Adrenal gland (tissue), 12 donors: Measurements from ENCODE around the gene CHST11. TPM values are rescaled to one million over a fixed set of nuclear protein-coding genes. Genes with fewer than 3 reads are reported as not detected.

ENCODE experiments used
- DNase-seq, 7 donors: peaks; one replicate each; pipeline ENCODE4 v3.0.0-alpha.2; 2019 to 2020
- H3K27ac ChIP-seq, 5 donors: fragments of 200-600 bp; sonication (generic) in 4 of 5; 1 replicate in 3 of 5; 2 replicates in 2 of 5; pipeline versions ENCODE4 v1.5.1 to v1.8.0; 2016 to 2020; ENCODE audit warnings: mild to moderate bottlenecking in 1 of 5
- H3K27me3 ChIP-seq: fragments of 200-600 bp; 2 replicates; pipeline ENCODE4 v1.8.0; 2021
- H3K36me3 ChIP-seq, 2 donors: fragments of 200-600 bp; replicated peaks in 1 of 2; 1 replicate in 1 of 2; 2 replicates in 1 of 2; pipeline versions ENCODE4 v1.5.1 to v1.8.0; 2018 to 2022
- H3K4me1 ChIP-seq, 2 donors: fragments of 200-600 bp; replicated peaks in 1 of 2; 1 replicate in 1 of 2; 2 replicates in 1 of 2; pipeline versions ENCODE4 v1.5.1 to v1.8.0; 2018 to 2021
- H3K4me3 ChIP-seq, 4 donors: fragments of 200-600 bp; sonication (generic) in 3 of 4; one replicate each; pipeline ENCODE4 v1.5.1; 2016 to 2018
- H3K9me3 ChIP-seq, 3 donors: fragments of 200-600 bp; sonication (generic) in 1 of 3; replicated peaks in 1 of 3; 1 replicate in 2 of 3; 2 replicates in 1 of 3; pipeline versions ENCODE4 v1.5.1 to v1.8.0; 2016 to 2021
- POLR2A ChIP-seq, 2 donors: fragments of 450-650 bp; IDR thresholded peaks; one replicate each; pipeline ENCODE4 v1.6.1; 2017; ENCODE audit warnings: antibody characterized with exemption in 2 of 2, mild to moderate bottlenecking in 2 of 2, moderate library complexity in 1 of 2
- WGBS, 4 donors: extraction: QIAGEN DNeasy Blood & Tissue Kit in 2 of 4; methylation state at CpG; one replicate each; pipeline versions ENCODE4 v1.1.5 to v1.1.7; 2013 to 2017; 5-methylcytosine and 5-hydroxymethylcytosine counted together
- intact Hi-C, 2 donors: fragments of 100-400 bp; cut with DNase I; formaldehyde crosslinking; loops; one replicate each; pipeline versions ENCODE4 v1.14.1 to v1.15.0; 2022 to 2023
- polyA plus RNA-seq, 3 donors: library from polyadenylated mRNA; stranded (reverse); fragments of 200-250 nt in 2 of 3; fragments of 350-450 nt in 1 of 3; fragmentation: Illumina TruSeq in 1 of 3; extraction: RNeasy Lipid Tissue Mini Kit (QIAGEN cat#74804) in 1 of 3; gene quantifications; one replicate each; pipeline ENCODE4 v1.2.3, GENCODE V29; 2013 to 2014
- total RNA-seq, 9 donors: library from RNA; depleted of rRNA in 4 of 9; stranded (reverse); fragments of >200 nt in 4 of 9; fragments of 120-200 nt in 1 of 9; fragmentation: NEBNext Ultra II Directional in 1 of 9; extraction: Animal tissue kit (Norgen Biotek cat#: 25700) in 1 of 9; gene quantifications; one replicate each; pipeline versions ENCODE4 v1.1.0 to v1.2.4, GENCODE V29; 2013 to 2023
- TF ChIP-seq, protein P1 (sequence below), 6 experiments: fragments of 450-650 bp in 4 of 6; fragments of 200-600 bp in 2 of 6; sonication (generic) in 1 of 6; IDR thresholded peaks; 1 replicate in 5 of 6; 2 replicates in 1 of 6; pipeline versions ENCODE4 v1.5.1 to v1.8.0; 2016 to 2021; ENCODE audit warnings: antibody characterized with exemption in 6 of 6, mild to moderate bottlenecking in 2 of 6, moderate library complexity in 1 of 6
- donor health status: healthy with polysubstance abuse.
- donor health status: Bipolar disorder and iron deficiency.
- donor health status: DM: yes; HTN: yes; CAD: no.
- donor health status: DM: no; HTN: no; CAD: no.
- donor health status: DM: no; HTN: no; CAD: no.
- donor health status: DM: yes; HTN: yes; CAD: no.

Gene CHST11
- total and polyA plus RNA-seq, 12 donors, result 6.2 to 95.1 (median 29.8) TPM

DNA sequence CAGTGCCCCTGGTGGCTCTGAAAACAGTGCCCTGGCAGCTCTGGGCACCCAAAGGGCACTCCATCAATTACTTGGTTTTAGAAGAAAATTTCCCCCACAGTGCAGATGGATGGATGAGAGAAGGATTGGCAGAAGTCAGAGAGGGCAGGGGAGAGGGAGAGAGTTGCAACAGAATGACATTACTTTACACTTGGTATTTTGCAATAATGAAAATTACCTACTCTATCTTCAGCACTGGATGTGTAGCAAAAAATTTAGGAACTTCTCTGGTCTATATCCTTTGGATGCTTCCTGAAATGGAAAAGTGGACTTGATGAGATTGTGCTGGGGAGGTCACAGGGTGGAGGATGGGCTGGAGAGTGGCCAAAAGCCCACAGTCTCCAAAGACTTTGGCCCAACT, 193.2 kb downstream of the CHST11 start:
- no peak for DNase-seq
- H3K36me3 ChIP-seq, result no peaks in the 10 kb centered on the region
- no peak overlapping the region for H3K4me3 ChIP-seq
- H3K27me3 ChIP-seq, result no peaks in the 10 kb centered on the region
- intact Hi-C loops, result loop anchor here in 1 of 2 donors (10.0 kb wide), 1 partner anchor 185 kb away; no protein-coding TSS in a partner anchor
- no peak for TF ChIP-seq POLR2A (IDR thresholded peaks at IDR 0.05)
- TF ChIP-seq, protein P1, sequence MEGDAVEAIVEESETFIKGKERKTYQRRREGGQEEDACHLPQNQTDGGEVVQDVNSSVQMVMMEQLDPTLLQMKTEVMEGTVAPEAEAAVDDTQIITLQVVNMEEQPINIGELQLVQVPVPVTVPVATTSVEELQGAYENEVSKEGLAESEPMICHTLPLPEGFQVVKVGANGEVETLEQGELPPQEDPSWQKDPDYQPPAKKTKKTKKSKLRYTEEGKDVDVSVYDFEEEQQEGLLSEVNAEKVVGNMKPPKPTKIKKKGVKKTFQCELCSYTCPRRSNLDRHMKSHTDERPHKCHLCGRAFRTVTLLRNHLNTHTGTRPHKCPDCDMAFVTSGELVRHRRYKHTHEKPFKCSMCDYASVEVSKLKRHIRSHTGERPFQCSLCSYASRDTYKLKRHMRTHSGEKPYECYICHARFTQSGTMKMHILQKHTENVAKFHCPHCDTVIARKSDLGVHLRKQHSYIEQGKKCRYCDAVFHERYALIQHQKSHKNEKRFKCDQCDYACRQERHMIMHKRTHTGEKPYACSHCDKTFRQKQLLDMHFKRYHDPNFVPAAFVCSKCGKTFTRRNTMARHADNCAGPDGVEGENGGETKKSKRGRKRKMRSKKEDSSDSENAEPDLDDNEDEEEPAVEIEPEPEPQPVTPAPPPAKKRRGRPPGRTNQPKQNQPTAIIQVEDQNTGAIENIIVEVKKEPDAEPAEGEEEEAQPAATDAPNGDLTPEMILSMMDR (IDR thresholded peaks at IDR 0.05), result no peak
- peaks cover 0 to 12% of the 10 kb centered on the region in 2 donors for H3K4me1 ChIP-seq
- H3K27ac ChIP-seq, result no peak overlapping the region
- no peaks in the 10 kb centered on the region for H3K9me3 ChIP-seq

DNA sequence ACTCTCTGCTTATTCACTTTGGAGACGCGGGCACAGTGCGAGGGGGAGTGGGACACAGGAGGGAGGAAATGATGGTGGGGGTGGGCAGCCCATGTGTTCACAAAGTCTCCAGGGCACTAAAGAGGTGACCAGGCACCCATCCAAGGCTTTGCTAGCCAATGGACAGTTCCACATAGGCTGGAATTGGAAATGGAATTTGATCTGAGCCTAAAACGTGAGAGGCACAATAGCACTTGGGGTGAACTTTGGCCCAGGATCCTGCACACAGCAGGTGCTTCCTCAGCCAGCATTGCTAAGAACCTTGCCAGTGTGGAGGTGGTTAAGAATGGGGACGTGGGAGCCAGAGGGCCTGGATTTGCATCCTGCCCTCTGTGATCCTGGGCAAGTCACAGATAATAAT, 193.8 kb downstream of the CHST11 start:
- 82 to 100% (median 91%) methylated on average over 4 to 5 of the region's 5 CpGs for WGBS, 4 donors

DNA sequence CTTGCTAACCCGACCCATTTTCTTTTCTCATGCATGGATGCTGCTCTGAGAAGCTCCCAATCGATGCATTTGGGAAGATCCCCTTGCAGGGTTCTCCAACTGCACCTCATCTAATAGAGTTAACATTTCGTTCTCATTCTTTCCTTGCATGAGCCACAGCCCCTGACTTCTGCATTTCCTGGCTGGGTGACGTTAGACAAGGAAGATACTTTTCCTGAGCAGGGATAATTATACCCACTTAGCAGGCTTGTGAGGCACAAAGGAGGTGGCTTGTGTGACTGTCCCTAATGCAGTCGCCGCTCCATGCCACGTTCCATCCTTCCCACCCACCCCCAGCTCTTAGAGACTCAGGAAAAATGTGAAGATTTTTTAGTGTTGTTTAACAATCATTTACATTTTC, 195.1 kb downstream of the CHST11 start:
- no peak for DNase-seq
- Histone ChIP-seq H3K27me3 (no peaks in the 10 kb centered on the region), H3K9me3 (no peaks in the 10 kb centered on the region), H3K36me3 (no peaks in the 10 kb centered on the region), H3K4me3 (no peak overlapping the region), H3K27ac (no peak overlapping the region), H3K4me1 (peaks cover 0 to 17% of the 10 kb centered on the region in 2 donors)
- intact Hi-C loops, result loop anchor here in 1 of 2 donors (10.0 kb wide), 1 partner anchor 187 kb away; no protein-coding TSS in a partner anchor
- TF ChIP-seq POLR2A (IDR thresholded peaks at IDR 0.05), result no peak
- WGBS, 4 donors, result 76 to 87% (median 79%) methylated on average over 7 of the region's 7 CpGs

More for the DNA sequence above, 193.8 kb downstream of the CHST11 start:
- DNase-seq, result no peak
- TF ChIP-seq POLR2A (IDR thresholded peaks at IDR 0.05), result no peak
- TF ChIP-seq, protein P1 (IDR thresholded peaks at IDR 0.05), result no peak
- intact Hi-C loops, result loop anchor here in 1 of 2 donors (10.0 kb wide), 1 partner anchor 186 kb away; no protein-coding TSS in a partner anchor
- Histone ChIP-seq H3K27ac (no peak overlapping the region), H3K4me1 (peaks cover 0 to 12% of the 10 kb centered on the region in 2 donors), H3K27me3 (no peaks in the 10 kb centered on the region), H3K9me3 (no peaks in the 10 kb centered on the region), H3K4me3 (no peak overlapping the region), H3K36me3 (no peaks in the 10 kb centered on the region)

- Histone ChIP-seq H3K4me1 (peaks cover 0 to 23% of the 10 kb centered on the region in 2 donors), H3K27ac (no peak overlapping the region), H3K27me3 (no peaks in the 10 kb centered on the region), H3K9me3 (no peaks in the 10 kb centered on the region), H3K4me3 (no peak overlapping the region), H3K36me3 (no peaks in the 10 kb centered on the region)
- WGBS, 4 donors, result 86 to 97% (median 92%) methylated on average over 3 to 5 of the region's 5 CpGs
- intact Hi-C loops, result loop anchor here in 1 of 2 donors (10.0 kb wide), 1 partner anchor 188 kb away; no protein-coding TSS in a partner anchor
- DNase-seq, result no peak
- TF ChIP-seq, protein P1 (IDR thresholded peaks at IDR 0.05), result no peak
- no peak for TF ChIP-seq POLR2A (IDR thresholded peaks at IDR 0.05)
These were observed 195.6 kb downstream of the CHST11 start for GRCh38 chr12:104652358-104652757.

GRCh38 chr12:104652910-104653309, 196.2 kb downstream of the CHST11 start:
- H3K36me3 ChIP-seq, result no peaks in the 10 kb centered on the region
- no peak for DNase-seq
- TF ChIP-seq POLR2A (IDR thresholded peaks at IDR 0.05), result no peak
- TF ChIP-seq, protein P1 (IDR thresholded peaks at IDR 0.05), result no peak
- 75 to 94% (median 90%) methylated on average over 7 of the region's 7 CpGs for WGBS, 4 donors
- H3K27ac ChIP-seq, result no peak overlapping the region
- H3K9me3 ChIP-seq, result no peaks in the 10 kb centered on the region
- no peaks in the 10 kb centered on the region for H3K27me3 ChIP-seq
- no peak overlapping the region for H3K4me3 ChIP-seq
- intact Hi-C loops, result loop anchor here in 1 of 2 donors (10.0 kb wide), 1 partner anchor 188 kb away; no protein-coding TSS in a partner anchor
- peaks cover 0 to 24% of the 10 kb centered on the region in 2 donors for H3K4me1 ChIP-seq
